H1 (cell line): ENCODE data around the gene COL6A3. TPM values are rescaled to one million over a fixed set of nuclear protein-coding genes. Genes with fewer than 3 reads are reported as not detected.

ENCODE experiments used
- CTCF ChIA-PET: fragments of 300-600 bp; sonication (Branson Sonifier 250); formaldehyde crosslinking; loops from one replicate; lab custom pipeline; 2021; ENCODE audit not compliant: partially characterized antibody; lab: Charles Lee
- POLR2A ChIA-PET: fragments of 300-600 bp; sonication (Branson Sonifier 250); formaldehyde crosslinking; loops from one replicate; lab custom pipeline; 2021; ENCODE audit warnings: inconsistent platforms; ENCODE audit not compliant: partially characterized antibody; lab: Charles Lee
- DNase-seq, 2 experiments: peaks; one replicate each; pipeline versions ENCODE4 v3.0.0 to v3.0.0-alpha.2; 2010 to 2022; ENCODE audit warnings: low spot score in 2 of 2, low read depth in 1 of 2, mixed read lengths in 1 of 2
- FAIRE-seq: peaks from 2 replicates; lab custom pipeline; 2011; peaks lifted over from hg19 to GRCh38; lab: Jason Lieb, UNC
- H2AFZ ChIP-seq: 2 replicates; pipeline ENCODE4 v1.8.1; 2012; ENCODE audit warnings: low read length, inconsistent platforms
- H2AK5ac ChIP-seq: 2 replicates; pipeline ENCODE4 v1.6.1; 2013; ENCODE audit warnings: low read depth, low read length
- H2BK120ac ChIP-seq: replicated peaks from 2 replicates; pipeline ENCODE3; 2013; ENCODE audit warnings: low read depth, low read length, inconsistent platforms
- H2BK12ac ChIP-seq: 2 replicates; pipeline ENCODE4 v1.6.1; 2013; ENCODE audit warnings: low read depth, low read length
- H2BK15ac ChIP-seq: 2 replicates; pipeline ENCODE4 v1.6.1; 2013; ENCODE audit warnings: low read length
- H2BK20ac ChIP-seq: 2 replicates; pipeline ENCODE4 v1.6.1; 2013; ENCODE audit warnings: low read length
- H2BK5ac ChIP-seq: 2 replicates; pipeline ENCODE4 v1.6.1; 2013; ENCODE audit warnings: low read depth, low read length
- H3K14ac ChIP-seq: 2 replicates; pipeline ENCODE4 v1.6.1; 2013; ENCODE audit warnings: inconsistent platforms; ENCODE audit not compliant: insufficient read length
- H3K18ac ChIP-seq: 2 replicates; pipeline ENCODE4 v1.6.1; 2013; ENCODE audit warnings: low read length; ENCODE audit errors: extremely low read depth
- H3K23ac ChIP-seq: 2 replicates; pipeline ENCODE4 v1.6.1; 2013; ENCODE audit warnings: inconsistent platforms; ENCODE audit not compliant: insufficient read length
- H3K23me2 ChIP-seq: 2 replicates; pipeline ENCODE4 v1.6.1; 2013; ENCODE audit warnings: low read depth, low read length
- H3K27ac ChIP-seq: 2 replicates; pipeline ENCODE4 v1.6.1; 2011; ENCODE audit warnings: low read depth, low read length, inconsistent platforms
- H3K27me3 ChIP-seq, 4 experiments: replicated peaks in 1 of 4; 1 replicate in 1 of 4; 2 replicates in 3 of 4; pipeline versions ENCODE4 v1.6.1 to v1.8.1; 2011 to 2013; ENCODE audit warnings: low read length in 3 of 4, mild to moderate bottlenecking in 3 of 4, inconsistent platforms in 2 of 4, mixed read lengths in 2 of 4, moderate library complexity in 1 of 4; ENCODE audit not compliant: control insufficient read depth in 3 of 4, insufficient read depth in 3 of 4; ENCODE audit errors: extremely low read depth in 1 of 4
- H3K36me3 ChIP-seq, 4 experiments: 2 replicates each; pipeline versions ENCODE4 v1.6.1 to v1.8.1; 2011 to 2013; ENCODE audit warnings: mild to moderate bottlenecking in 4 of 4, low read length in 3 of 4, moderate library complexity in 2 of 4, control low read depth in 1 of 4, inconsistent platforms in 1 of 4; ENCODE audit not compliant: insufficient read depth in 4 of 4, control insufficient read depth in 2 of 4
- H3K4ac ChIP-seq: replicated peaks from 2 replicates; pipeline ENCODE3; 2013; ENCODE audit warnings: low read length, low read depth, mixed read lengths, inconsistent platforms; ENCODE audit not compliant: insufficient read length
- H3K4me1 ChIP-seq, 4 experiments: replicated peaks in 1 of 4; 1 replicate in 1 of 4; 2 replicates in 3 of 4; pipeline versions ENCODE4 v1.6.1 to v1.8.1; 2011 to 2013; ENCODE audit warnings: low read length in 3 of 4, inconsistent platforms in 2 of 4, mixed read lengths in 1 of 4; ENCODE audit not compliant: insufficient read depth in 4 of 4, control insufficient read depth in 3 of 4
- H3K4me2 ChIP-seq, 2 experiments: 2 replicates each; pipeline versions ENCODE4 v1.6.1 to v1.8.1; 2011 to 2013; ENCODE audit warnings: low read depth in 2 of 2, low read length in 2 of 2, control low read depth in 1 of 2, inconsistent platforms in 1 of 2, mild to moderate bottlenecking in 1 of 2; ENCODE audit not compliant: insufficient read depth in 1 of 2
- H3K4me3 ChIP-seq, 4 experiments: fragments of 200-600, 300-600 bp in 1 of 4; sonication (generic), shearing (Covaris generic), sonication (Bioruptor Twin) in 1 of 4; 2 replicates each; pipeline versions ENCODE4 v1.5.1 to v1.8.1; 2011 to 2016; ENCODE audit warnings: low read length in 4 of 4, low read depth in 3 of 4, control low read depth in 2 of 4, inconsistent platforms in 2 of 4, mild to moderate bottlenecking in 2 of 4, mixed read lengths in 1 of 4, moderate library complexity in 1 of 4; ENCODE audit not compliant: insufficient read depth in 2 of 4; ENCODE audit errors: extremely low read depth in 1 of 4
- H3K56ac ChIP-seq: replicated peaks from 2 replicates; pipeline ENCODE3; 2013; ENCODE audit warnings: low read depth, mild to moderate bottlenecking, mixed read lengths, low read length, inconsistent platforms; ENCODE audit not compliant: insufficient read length
- H3K79me1 ChIP-seq: 2 replicates; pipeline ENCODE4 v1.6.1; 2013; ENCODE audit warnings: low read depth, low read length, control low read depth
- H3K79me2 ChIP-seq, 2 experiments: 2 replicates each; pipeline versions ENCODE4 v1.6.1 to v1.8.1; 2012 to 2013; ENCODE audit warnings: low read length in 2 of 2, mild to moderate bottlenecking in 2 of 2, inconsistent platforms in 1 of 2; ENCODE audit not compliant: insufficient read depth in 2 of 2, control insufficient read depth in 1 of 2
- H3K9ac ChIP-seq, 4 experiments: replicated peaks in 1 of 4; 1 replicate in 1 of 4; 2 replicates in 3 of 4; pipeline versions ENCODE4 v1.6.1 to v1.8.1; 2011 to 2013; ENCODE audit warnings: low read depth in 3 of 4, low read length in 3 of 4, control low read depth in 2 of 4, mild to moderate bottlenecking in 2 of 4, moderate library complexity in 2 of 4, inconsistent platforms in 1 of 4; ENCODE audit errors: extremely low read depth in 1 of 4
- H3K9me3 ChIP-seq, 2 experiments: 2 replicates each; pipeline versions ENCODE4 v1.6.1 to v1.8.1; 2012 to 2013; ENCODE audit warnings: mild to moderate bottlenecking in 2 of 2, moderate library complexity in 2 of 2, control low read depth in 1 of 2, inconsistent platforms in 1 of 2, low read depth in 1 of 2, low read length in 1 of 2, mixed read lengths in 1 of 2; ENCODE audit not compliant: insufficient read depth in 2 of 2
- H4K20me1 ChIP-seq, 2 experiments: replicated peaks in 1 of 2; 2 replicates each; pipeline versions ENCODE3 to v1.8.1; 2011 to 2013; ENCODE audit warnings: inconsistent platforms in 2 of 2, low read length in 2 of 2, mild to moderate bottlenecking in 1 of 2; ENCODE audit not compliant: insufficient read depth in 2 of 2, control insufficient read depth in 1 of 2
- H4K5ac ChIP-seq: 2 replicates; pipeline ENCODE4 v1.6.1; 2013; ENCODE audit warnings: low read length, low read depth, mixed read lengths, inconsistent platforms; ENCODE audit not compliant: insufficient read length
- H4K8ac ChIP-seq: 2 replicates; pipeline ENCODE4 v1.8.0; 2013; ENCODE audit warnings: mild to moderate bottlenecking, moderate library complexity, low read length, inconsistent platforms; ENCODE audit not compliant: insufficient read depth; ENCODE audit errors: extremely low read depth
- H4K91ac ChIP-seq: replicated peaks from 2 replicates; pipeline ENCODE3; 2013; ENCODE audit warnings: low read length, mixed read lengths, inconsistent platforms; ENCODE audit not compliant: insufficient read length
- CHD2 ChIP-seq: IDR thresholded peaks from 2 replicates; pipeline ENCODE4 v1.6.1; 2012; ENCODE audit warnings: low read length, improper control_type of control experiment
- KDM5A ChIP-seq: fragments of 200-600 bp; IDR thresholded peaks from 2 replicates; pipeline ENCODE4 v1.7.1; 2012; ENCODE audit warnings: mild to moderate bottlenecking, low read length, inconsistent platforms, mixed read lengths
- TEAD4 ChIP-seq: IDR thresholded peaks from 2 replicates; pipeline ENCODE4 v1.6.1; 2012; ENCODE audit warnings: low read depth, low read length, inconsistent platforms, mixed read lengths
- WGBS, 2 experiments: shearing (Covaris generic) in 1 of 2; methylation state at CpG; one replicate each; pipeline versions ENCODE4 v1.1.6 to v1.1.7; 2013 to 2015; ENCODE audit warnings: low lambda C conversion rate in 2 of 2, mixed read lengths in 2 of 2, inconsistent platforms in 1 of 2, low coverage in 1 of 2, missing lambda C conversion rate in 1 of 2; ENCODE audit not compliant: insufficient replicate concordance in 2 of 2, insufficient coverage in 1 of 2, insufficient read length in 1 of 2; ENCODE audit errors: extremely low coverage in 1 of 2, missing lambda C conversion rate in 1 of 2; 5-methylcytosine and 5-hydroxymethylcytosine counted together
- polyA plus RNA-seq, 7 experiments: library from polyadenylated mRNA; depleted of rRNA in 3 of 7; stranded (reverse) in 5 of 7; unstranded in 2 of 7; fragments of >200 nt in 5 of 7; fragments of 200-250 nt in 2 of 7; gene quantifications; 1 replicate in 5 of 7; 2 replicates in 1 of 7; 4 replicates in 1 of 7; pipeline versions ENCODE4 v1.2.1 to v1.2.3, GENCODE V29; 2011 to 2013; ENCODE audit warnings: missing spikeins in 2 of 7, mixed read lengths in 2 of 7
- total RNA-seq: library from RNA; stranded (reverse); fragmentation: NEBNext Ultra II Directional; extraction: Animal tissue kit (Norgen Biotek cat#: 25700); gene quantifications from 2 replicates; pipeline ENCODE4 v1.2.1, GENCODE V29; 2021

The COL6A3 gene
- total and polyA plus RNA-seq, 2 of the 8 experiments (the other 6 are each of a cell fraction or from before 2014, with no cell fraction given), result 1.2 to 3.4 TPM

- CTCF ChIA-PET, result interaction anchor here (1.0 to 1.7 kb wide), 2 partner anchors 11 to 42 kb away, joined by 3 read pairs; no protein-coding TSS in a partner anchor
Measured at GRCh38 chr2:237299906-237300305, 114.1 kb downstream of the COL6A3 start.

More at GRCh38 chr2:237299906-237300305, 114.1 kb downstream of the COL6A3 start:
- H3K4me2 ChIP-seq, result no peak overlapping the region
- no peak overlapping the region for H3K4me3 ChIP-seq
- H3K4ac ChIP-seq, result no peak overlapping the region
- no peak overlapping the region for H2BK12ac ChIP-seq
- no peak overlapping the region for H4K8ac ChIP-seq
- H2BK120ac ChIP-seq, result no peak overlapping the region
- H2BK5ac ChIP-seq, result no peak overlapping the region
- WGBS, 2 experiments, result 88% methylated on average over 3 of the region's 3 CpGs; no CpG with 5 or more reads in 1 of the 2 experiments
- H4K5ac ChIP-seq, result no peak overlapping the region
- H4K20me1 ChIP-seq, result no peaks in the 10 kb centered on the region
- H2AK5ac ChIP-seq, result no peak overlapping the region
- H2AFZ ChIP-seq, result no peak overlapping the region
- no peaks in the 10 kb centered on the region; a peak in 1 of 7 replicates for H3K4me1 ChIP-seq
- TF ChIP-seq KDM5A, result no peak
- no peak for TF ChIP-seq CHD2
- no peak for TF ChIP-seq TEAD4
- POLR2A ChIA-PET, result no interaction called here
- no peak overlapping the region for H3K27ac ChIP-seq
- H3K23me2 ChIP-seq, result no peaks in the 10 kb centered on the region
- DNase-seq, result no peak
- no peaks in the 10 kb centered on the region for H3K27me3 ChIP-seq
- FAIRE-seq, result no peak
- peaks cover 16% of the 10 kb centered on the region in 2 experiments for H3K9me3 ChIP-seq
- no peak overlapping the region for H2BK15ac ChIP-seq
- no peaks in the 10 kb centered on the region for H3K79me2 ChIP-seq
- no peaks in the 10 kb centered on the region for H3K36me3 ChIP-seq
- no peak overlapping the region for H3K56ac ChIP-seq
- H3K23ac ChIP-seq, result no peak overlapping the region
- no peak overlapping the region for H4K91ac ChIP-seq
- no peak overlapping the region for H3K9ac ChIP-seq
- no peak overlapping the region for H3K14ac ChIP-seq
- H3K79me1 ChIP-seq, result no peaks in the 10 kb centered on the region
- no peak overlapping the region for H2BK20ac ChIP-seq
- H3K18ac ChIP-seq, result no peak overlapping the region
